Rectal smooth muscle tissue (tissue), 1 donor: Measurements from ENCODE around the gene ZCCHC12.

ENCODE experiments used
- H3K27ac ChIP-seq: one replicate; pipeline ENCODE4 v1.7.0; 2013; ENCODE audit warnings: low read depth, low read length, inconsistent platforms
- H3K27me3 ChIP-seq: one replicate; pipeline ENCODE4 v1.7.0; 2013; ENCODE audit warnings: low read length; ENCODE audit not compliant: control insufficient read depth, insufficient read depth
- H3K36me3 ChIP-seq: one replicate; pipeline ENCODE4 v1.7.0; 2013; ENCODE audit warnings: low read length; ENCODE audit not compliant: control insufficient read depth, insufficient read depth
- H3K4me1 ChIP-seq: one replicate; pipeline ENCODE4 v1.7.0; 2013; ENCODE audit warnings: low read length; ENCODE audit not compliant: control insufficient read depth, insufficient read depth
- H3K4me3 ChIP-seq: one replicate; pipeline ENCODE4 v1.7.0; 2013; ENCODE audit warnings: low read length
- H3K9ac ChIP-seq: one replicate; pipeline ENCODE4 v1.7.0; 2013; ENCODE audit warnings: low read length

Gene ZCCHC12

DNA sequence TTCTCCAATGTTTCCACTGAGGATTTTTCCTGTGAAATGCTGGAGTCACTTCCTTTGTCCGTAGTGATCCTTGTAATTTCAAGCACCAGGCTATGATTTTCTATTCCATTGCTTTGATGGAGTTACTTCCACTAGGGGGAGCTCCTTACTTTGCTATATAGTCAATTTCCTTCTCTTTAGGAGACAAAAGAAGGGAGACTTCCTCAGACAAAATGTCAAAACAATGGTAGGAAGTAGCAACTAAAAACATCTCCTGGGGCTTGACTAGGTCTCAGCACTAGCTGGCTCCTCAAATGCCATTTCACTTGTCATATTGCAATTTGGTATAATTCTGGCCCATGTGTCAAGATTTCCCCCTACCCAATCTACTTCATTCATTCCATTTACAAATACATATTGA, 24.1 kb downstream of the ZCCHC12 start:
- Histone ChIP-seq H3K27me3 (no peaks in the 10 kb centered on the region), H3K27ac (no peak overlapping the region), H3K36me3 (no peaks in the 10 kb centered on the region), H3K4me3 (no peak overlapping the region), H3K9ac (no peak overlapping the region), H3K4me1 (no peaks in the 10 kb centered on the region)

DNA sequence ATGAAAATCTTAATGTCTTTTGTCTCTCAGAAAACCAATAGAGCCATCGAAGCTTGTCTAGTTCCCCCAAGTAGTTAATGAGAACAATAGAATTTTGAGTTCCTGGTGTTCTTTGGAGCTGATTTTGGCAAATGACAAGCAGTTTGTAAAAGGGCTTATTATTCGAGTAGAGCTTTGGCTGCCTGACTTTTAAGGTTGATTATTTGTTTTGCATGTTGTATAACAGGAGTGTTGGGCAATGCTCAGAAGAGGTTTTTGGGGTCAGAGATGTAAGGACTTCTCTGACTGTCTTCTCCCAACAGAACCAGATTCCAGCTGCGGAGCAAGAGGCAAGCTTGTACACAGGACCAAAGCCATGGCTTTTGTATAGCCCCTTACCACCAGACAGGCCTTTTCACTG, 30.0 kb downstream of the ZCCHC12 start:
- Histone ChIP-seq H3K36me3 (no peaks in the 10 kb centered on the region), H3K4me3 (no peak overlapping the region), H3K9ac (no peak overlapping the region), H3K27ac (no peak overlapping the region), H3K27me3 (no peaks in the 10 kb centered on the region), H3K4me1 (no peaks in the 10 kb centered on the region)

GRCh38 chrX:118855681-118856310, 32.2 kb downstream of the ZCCHC12 start:
- H3K9ac ChIP-seq = no peak overlapping the region
- no peaks in the 10 kb centered on the region for H3K36me3 ChIP-seq
- no peak overlapping the region for H3K4me3 ChIP-seq
- no peak overlapping the region for H3K27ac ChIP-seq
- no peaks in the 10 kb centered on the region for H3K4me1 ChIP-seq
- H3K27me3 ChIP-seq = no peaks in the 10 kb centered on the region

DNA sequence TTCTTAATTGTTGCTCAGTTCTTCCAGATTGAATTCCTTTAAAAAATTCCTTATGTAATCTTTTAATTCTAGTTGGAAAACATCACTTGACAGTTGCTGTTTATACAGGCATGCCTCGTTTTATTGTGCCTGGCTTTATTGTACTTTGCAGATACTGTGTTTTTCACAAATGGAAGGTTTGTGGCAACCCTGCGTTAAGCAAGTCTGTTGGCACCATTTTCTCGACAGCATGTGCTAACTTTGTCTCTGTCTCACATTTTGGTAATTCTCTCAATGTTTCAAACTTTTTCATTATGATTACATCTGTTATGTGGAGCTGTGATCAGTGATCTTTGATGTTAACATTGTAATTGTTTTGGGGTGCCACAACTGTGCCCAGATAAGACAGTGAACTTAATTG, 33.4 kb downstream of the ZCCHC12 start:
- H3K27ac ChIP-seq = no peak overlapping the region
- no peak overlapping the region for H3K4me3 ChIP-seq
- no peaks in the 10 kb centered on the region for H3K36me3 ChIP-seq
- no peaks in the 10 kb centered on the region for H3K4me1 ChIP-seq
- no peaks in the 10 kb centered on the region for H3K27me3 ChIP-seq
- H3K9ac ChIP-seq = no peak overlapping the region

GRCh38 chrX:118861338-118861737, 37.7 kb downstream of the ZCCHC12 start:
- no peak overlapping the region for H3K4me3 ChIP-seq
- no peaks in the 10 kb centered on the region for H3K36me3 ChIP-seq
- H3K4me1 ChIP-seq = no peaks in the 10 kb centered on the region
- H3K9ac ChIP-seq = no peak overlapping the region
- H3K27ac ChIP-seq = no peak overlapping the region
- no peaks in the 10 kb centered on the region for H3K27me3 ChIP-seq

- Histone ChIP-seq H3K27ac (no peak overlapping the region), H3K9ac (no peak overlapping the region), H3K4me1 (no peaks in the 10 kb centered on the region), H3K36me3 (no peaks in the 10 kb centered on the region), H3K27me3 (no peaks in the 10 kb centered on the region), H3K4me3 (no peak overlapping the region)
Measured at GRCh38 chrX:118862091-118862490, 38.5 kb downstream of the ZCCHC12 start.

- no peak overlapping the region for H3K4me3 ChIP-seq
- H3K36me3 ChIP-seq = no peaks in the 10 kb centered on the region
- no peaks in the 10 kb centered on the region for H3K4me1 ChIP-seq
- H3K27me3 ChIP-seq = no peaks in the 10 kb centered on the region
- no peak overlapping the region for H3K9ac ChIP-seq
- no peak overlapping the region for H3K27ac ChIP-seq
Measured at GRCh38 chrX:118862979-118863378, 39.4 kb downstream of the ZCCHC12 start.

GRCh38 chrX:118864063-118864635, 40.5 kb downstream of the ZCCHC12 start:
- Histone ChIP-seq H3K27ac (no peak overlapping the region), H3K27me3 (no peaks in the 10 kb centered on the region), H3K4me1 (no peaks in the 10 kb centered on the region), H3K4me3 (no peak overlapping the region), H3K9ac (no peak overlapping the region), H3K36me3 (no peaks in the 10 kb centered on the region)

- H3K4me1 ChIP-seq = no peaks in the 10 kb centered on the region
- H3K36me3 ChIP-seq = no peaks in the 10 kb centered on the region
- no peak overlapping the region for H3K27ac ChIP-seq
Measured at GRCh38 chrX:118865231-118865630, 41.6 kb downstream of the ZCCHC12 start.

GRCh38 chrX:118867251-118867650, 43.6 kb downstream of the ZCCHC12 start:
- no peak overlapping the region for H3K27ac ChIP-seq
- H3K9ac ChIP-seq = no peak overlapping the region
- no peaks in the 10 kb centered on the region for H3K27me3 ChIP-seq
- H3K4me1 ChIP-seq = peaks cover 8% of the 10 kb centered on the region
- no peaks in the 10 kb centered on the region for H3K36me3 ChIP-seq
- no peak overlapping the region for H3K4me3 ChIP-seq

More at GRCh38 chrX:118865231-118865630, 41.6 kb downstream of the ZCCHC12 start:
- Histone ChIP-seq H3K4me3 (no peak overlapping the region), H3K27me3 (no peaks in the 10 kb centered on the region), H3K9ac (no peak overlapping the region)

DNA sequence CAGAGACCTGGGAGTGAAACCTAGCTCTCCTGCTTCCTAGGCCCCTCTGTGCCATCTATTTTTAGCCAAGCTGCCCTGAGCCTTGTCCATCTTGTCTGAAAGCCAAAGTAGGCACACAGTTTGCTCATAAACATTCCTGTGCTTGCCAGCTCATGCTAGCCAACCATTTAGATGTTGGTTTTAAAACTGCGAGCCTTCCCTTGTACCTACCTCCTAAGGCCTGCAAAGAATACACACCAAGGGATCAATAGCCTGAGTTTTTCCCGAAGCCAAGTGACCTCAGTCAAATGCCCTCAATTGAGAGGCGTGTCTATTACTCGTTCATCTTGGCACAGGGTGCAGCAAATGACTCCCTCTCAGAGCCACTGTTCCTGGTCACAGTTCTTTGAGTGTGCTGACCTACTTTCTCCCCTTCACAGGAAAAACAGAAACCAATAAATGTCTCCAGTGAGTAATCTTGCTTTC, 48.5 kb downstream of the ZCCHC12 start:
- Histone ChIP-seq H3K9ac (no peak overlapping the region), H3K27me3 (no peaks in the 10 kb centered on the region), H3K4me3 (no peak overlapping the region), H3K27ac (peak overlapping the region; percentile 76), H3K36me3 (no peaks in the 10 kb centered on the region), H3K4me1 (peaks cover 17% of the 10 kb centered on the region)
